H54 (cell line): ENCODE measurements around the gene PTPN5.
"Not testable (repeated sequence)": the region's sequence is repeated elsewhere in the genome, so short reads cannot be mapped to it uniquely, and the experiment has no call there.

Experiments
- DNase-seq: peaks from one replicate; pipeline ENCODE4 v3.0.0; 2011; ENCODE audit warnings: low spot score, mixed read lengths; ENCODE audit not compliant: insufficient read length
- FAIRE-seq: peaks from 3 replicates; lab custom pipeline; 2011; peaks lifted over from hg19 to GRCh38; lab: Jason Lieb, UNC
- POLR2A ChIP-seq: IDR thresholded peaks from 2 replicates; pipeline ENCODE4 v1.6.1; 2011; ENCODE audit warnings: low read depth, mild to moderate bottlenecking, low read length

The PTPN5 gene

DNA sequence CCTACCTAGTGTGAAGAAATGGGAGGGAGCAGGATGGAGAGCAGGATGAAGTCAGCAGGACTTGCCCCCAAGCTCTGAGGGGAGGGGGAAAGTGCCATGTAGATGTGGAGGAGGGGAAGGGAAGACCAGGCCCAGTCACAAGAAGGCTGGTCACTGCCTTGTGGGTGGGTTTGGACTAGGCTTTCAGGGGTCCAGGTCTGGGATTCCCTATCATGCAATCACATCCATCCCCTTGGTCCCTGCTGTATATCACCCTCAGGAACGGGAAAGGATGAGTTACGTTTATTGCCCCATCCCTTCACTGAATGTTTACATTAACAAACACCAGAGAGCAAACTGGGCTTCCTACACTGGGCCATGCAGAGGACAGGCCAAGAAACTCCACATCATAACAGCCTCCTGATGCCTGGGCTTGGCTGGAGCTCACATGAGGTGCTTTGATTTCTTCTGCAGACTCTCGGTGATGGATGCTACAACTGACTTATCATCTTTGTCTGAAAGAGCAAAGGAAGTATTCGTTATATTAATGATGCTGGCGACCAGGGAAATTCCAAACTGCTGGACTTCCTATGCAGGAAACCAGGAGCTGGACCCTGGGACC is 87.5 kb downstream of the PTPN5 start:
- TF ChIP-seq POLR2A: no peak
- FAIRE-seq (no peak), DNase-seq (no peak)

DNA sequence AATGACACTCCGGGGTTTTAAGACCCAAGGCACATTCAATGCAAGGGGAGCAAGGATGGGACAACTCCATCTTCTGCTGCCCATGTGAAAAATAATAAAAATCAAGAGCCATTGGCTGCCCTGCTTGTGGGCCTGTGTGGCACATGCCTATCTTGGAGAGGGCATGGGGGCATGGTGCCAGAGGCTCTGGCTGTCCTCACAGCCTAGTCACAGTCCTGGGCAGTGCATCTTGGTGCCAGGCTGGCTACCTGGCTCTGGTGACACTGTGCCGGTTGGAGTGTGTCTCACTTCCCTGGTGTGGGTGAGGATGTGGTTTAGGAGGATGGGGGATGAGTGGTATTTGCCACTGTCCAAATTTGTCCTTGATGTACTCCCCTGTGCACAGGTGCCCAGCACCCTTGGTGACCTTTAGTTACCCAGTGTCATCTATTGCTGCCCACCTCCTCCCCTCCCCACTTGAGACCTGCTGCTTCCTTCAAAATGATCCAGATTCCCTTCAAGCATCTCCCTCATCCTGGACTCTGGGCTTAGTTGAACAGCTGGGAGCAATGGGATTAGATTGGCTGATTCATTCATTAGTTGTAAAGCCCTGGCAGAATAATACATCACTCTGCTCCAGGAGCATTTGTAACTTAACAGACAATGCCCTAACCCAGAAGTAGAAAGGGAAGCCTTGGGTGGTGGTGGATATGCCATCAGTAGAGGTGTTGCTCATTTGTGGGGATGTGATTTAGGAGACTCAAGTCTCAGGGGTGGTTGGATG is 88.4 kb downstream of the PTPN5 start:
- TF ChIP-seq POLR2A: no peak
- no peak for FAIRE-seq

DNA sequence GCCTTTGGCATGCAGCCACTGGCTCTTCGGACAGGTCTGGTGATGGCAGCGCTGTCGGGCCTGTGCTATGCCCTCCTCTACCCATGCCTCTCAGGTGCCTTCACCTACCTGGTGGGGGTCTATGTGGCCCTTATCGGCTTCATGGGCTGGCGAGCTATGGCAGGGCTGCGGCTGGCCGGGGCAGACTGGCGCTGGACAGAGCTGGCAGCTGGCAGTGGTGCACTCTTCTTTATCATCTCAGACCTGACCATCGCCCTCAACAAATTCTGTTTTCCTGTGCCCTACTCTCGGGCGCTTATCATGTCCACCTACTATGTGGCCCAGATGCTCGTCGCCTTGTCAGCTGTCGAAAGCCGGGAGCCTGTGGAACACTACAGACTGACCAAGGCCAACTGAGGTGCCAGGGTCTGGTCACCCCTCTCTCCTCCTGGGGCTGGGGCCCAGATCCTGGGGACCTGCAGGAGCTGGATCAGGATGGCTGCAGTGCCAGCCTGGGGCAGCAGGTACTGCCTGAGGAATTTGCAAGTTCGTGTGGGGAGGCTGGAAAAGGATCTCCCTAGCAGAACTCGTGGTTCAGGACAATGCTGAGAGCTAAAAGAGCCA is 89.9 kb downstream of the PTPN5 start:
- no peak for TF ChIP-seq POLR2A
- DNase-seq (no peak), FAIRE-seq (no peak)

More for the DNA sequence above, 88.4 kb downstream of the PTPN5 start:
- DNase-seq: no peak

DNA sequence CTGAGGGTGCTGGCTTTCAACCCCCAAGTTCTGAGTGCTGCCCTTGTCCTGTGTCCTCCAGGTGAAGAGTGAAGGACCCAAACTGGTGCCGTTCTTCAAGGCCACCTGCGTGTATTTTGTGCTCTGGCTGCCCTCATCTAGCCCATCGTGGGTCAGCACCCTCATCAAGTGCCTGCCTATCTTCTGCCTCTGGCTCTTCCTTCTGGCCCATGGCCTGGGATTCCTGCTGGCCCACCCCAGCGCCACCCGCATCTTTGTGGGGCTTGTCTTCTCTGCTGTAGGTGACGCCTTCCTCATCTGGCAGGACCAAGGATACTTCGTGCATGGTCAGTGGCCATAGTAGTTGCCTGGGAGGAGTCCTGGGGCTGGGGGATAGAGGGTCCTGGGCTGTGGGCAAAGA is 90.7 kb downstream of the PTPN5 start:
- no peak for TF ChIP-seq POLR2A
- no peak for DNase-seq
- no peak for FAIRE-seq

- FAIRE-seq (no peak), DNase-seq (no peak)
- no peak for TF ChIP-seq POLR2A
These were observed 91.2 kb downstream of the PTPN5 start for GRCh38 chr11:18700375-18700774.

GRCh38 chr11:18699848-18700261 is 91.7 kb downstream of the PTPN5 start:
- no peak for TF ChIP-seq POLR2A
- no peak for DNase-seq
- FAIRE-seq: no peak

- DNase-seq (no peak), FAIRE-seq (no peak)
- no peak for TF ChIP-seq POLR2A
These were observed 92.4 kb downstream of the PTPN5 start for GRCh38 chr11:18699269-18699596.

DNA sequence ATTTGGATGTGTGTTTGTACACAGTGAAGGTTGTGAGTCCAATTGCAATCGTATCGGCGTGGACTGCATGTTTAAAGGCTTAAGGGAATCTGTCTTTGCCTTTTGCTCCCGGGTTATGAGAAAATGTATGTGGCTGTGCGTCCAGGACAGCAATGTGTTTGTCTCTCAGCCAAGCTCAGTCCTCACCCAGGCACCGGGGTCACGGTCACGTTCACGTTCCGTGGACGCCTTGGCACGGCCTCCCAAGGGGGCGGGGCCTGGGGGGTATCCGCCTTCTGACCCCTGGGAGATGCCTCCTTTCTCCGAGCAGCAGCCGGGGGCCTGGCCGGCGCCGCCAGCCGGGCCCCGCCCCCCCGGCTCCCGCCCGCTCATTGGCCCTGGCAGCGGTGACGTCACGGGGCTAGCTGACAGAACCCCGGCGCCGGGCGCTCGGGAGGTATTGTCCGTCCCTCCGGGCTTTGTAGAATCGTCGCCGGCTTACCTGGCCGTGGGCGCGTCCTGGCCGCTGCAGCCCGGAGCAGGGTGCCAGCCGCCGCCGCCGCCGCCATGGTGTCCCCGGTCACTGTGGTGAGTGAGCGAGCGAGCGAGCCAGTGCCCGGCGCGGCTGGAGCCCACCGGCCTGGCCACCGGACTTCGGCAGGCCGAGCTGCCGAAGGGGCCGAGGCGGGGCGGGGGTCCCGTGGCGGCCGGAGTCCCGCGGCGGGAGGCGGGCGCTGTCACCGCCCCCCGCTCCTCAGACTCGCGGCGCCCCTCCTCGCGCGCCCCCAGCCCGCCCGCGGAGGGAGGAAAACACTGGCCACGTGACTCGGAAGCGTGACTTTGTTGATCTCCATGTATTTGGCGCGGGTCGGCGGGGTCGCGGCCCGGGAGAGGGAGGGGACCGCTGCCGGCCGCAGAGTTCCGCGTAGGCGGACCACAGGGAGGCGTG is 93.0 kb downstream of the PTPN5 start, which contains the start of gene TMEM86A:
Gene TMEM86A (plus strand): TSS at position 439 of the 928 bp plus-strand sequence. CDS start 108 bp downstream, at position 547.
- DNase-seq (peak; percentile 97), FAIRE-seq (no peak)
- TF ChIP-seq POLR2A: peak; percentile 40; the same call in 1 of the 2 replicates

DNA sequence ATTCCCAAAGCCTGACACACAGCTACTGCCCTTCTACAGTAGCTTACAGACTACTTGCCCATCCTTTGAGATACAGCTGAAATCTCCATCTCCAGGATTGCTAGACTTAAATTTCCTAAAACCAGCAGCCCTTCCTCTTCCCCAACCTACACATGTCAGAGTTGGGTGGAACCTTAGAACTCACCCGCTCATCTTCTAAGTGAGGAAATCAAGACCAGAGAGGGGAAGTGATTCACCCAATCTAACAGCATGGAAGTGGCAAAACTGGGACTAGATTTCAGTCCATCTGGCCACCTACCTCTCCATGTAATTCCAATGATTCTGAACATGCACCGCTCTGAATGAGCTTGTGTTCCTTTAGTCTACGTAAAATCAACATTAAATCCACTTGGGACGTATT is 94.0 kb downstream of the PTPN5 start:
- FAIRE-seq: no peak
- no peak for DNase-seq
- TF ChIP-seq POLR2A: no peak

DNA sequence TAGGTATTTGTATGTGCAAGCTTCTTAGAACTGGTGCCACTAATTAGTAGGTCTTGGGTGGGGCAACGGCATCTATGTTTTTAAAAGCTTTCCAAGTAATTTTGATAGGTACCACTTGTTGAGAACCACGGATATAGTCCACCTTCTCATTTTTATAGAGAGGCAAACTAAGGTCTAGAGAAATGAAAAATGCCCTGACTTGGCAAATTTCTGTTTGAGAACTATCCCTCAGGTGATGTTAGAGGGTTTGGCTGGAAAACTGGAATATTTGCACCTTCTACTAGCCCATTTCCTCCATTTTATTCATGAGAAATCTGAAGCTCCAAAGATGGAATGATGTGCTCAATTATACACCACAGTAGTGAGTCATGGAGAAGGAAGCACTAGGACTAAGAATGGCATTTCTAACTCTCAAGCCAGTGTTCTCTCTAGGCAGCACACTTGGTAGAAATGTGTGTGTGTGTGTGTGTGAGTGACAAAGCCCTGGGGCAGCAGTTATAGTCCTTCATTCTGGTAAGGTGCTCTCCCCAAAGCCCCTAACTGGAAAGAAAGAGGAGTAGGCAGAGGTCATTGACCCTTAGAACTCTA is 94.9 kb downstream of the PTPN5 start:
- no peak for TF ChIP-seq POLR2A
- no peak for FAIRE-seq
- no peak for DNase-seq

- TF ChIP-seq POLR2A: no peak
- FAIRE-seq: no peak
- no peak for DNase-seq
These were observed 98.4 kb downstream of the PTPN5 start for GRCh38 chr11:18692941-18693760.

- not testable (repeated sequence) for DNase-seq, FAIRE-seq
These were observed 100.0 kb downstream of the PTPN5 start for GRCh38 chr11:18691467-18692140.
